Esophagus squamous epithelium (tissue), 5 donors: ENCODE data around the gene CNTNAP2. TPM values are rescaled to one million over a fixed set of nuclear protein-coding genes. Genes with fewer than 3 reads are reported as not detected.

Experiments
- DNase-seq: peaks from one replicate; lab custom pipeline; 2025; lab: John Stamatoyannopoulos, UW
- H3K27ac ChIP-seq, 4 donors: fragments of 200-600 bp; sonication (generic); one replicate each; pipeline ENCODE4 v1.5.1; 2016 to 2019; ENCODE audit warnings: mild to moderate bottlenecking in 1 of 4
- H3K27me3 ChIP-seq, 4 donors: fragments of 200-600 bp; sonication (generic); 1 replicate in 3 of 4; 2 replicates in 1 of 4; pipeline versions ENCODE4 v1.5.1 to v1.6.0; 2017 to 2021; ENCODE audit warnings: antibody characterized with exemption in 1 of 4
- H3K36me3 ChIP-seq, 3 donors: fragments of 200-600 bp; sonication (generic); one replicate each; pipeline ENCODE4 v1.5.1; 2016 to 2019
- H3K4me1 ChIP-seq, 3 donors: fragments of 200-600 bp; sonication (generic); one replicate each; pipeline ENCODE4 v1.5.1; 2017 to 2019
- H3K4me3 ChIP-seq, 4 donors: fragments of 200-600 bp; sonication (generic); 1 replicate in 3 of 4; 2 replicates in 1 of 4; pipeline ENCODE4 v1.5.1; 2016 to 2019; ENCODE audit warnings: mild to moderate bottlenecking in 2 of 4, moderate library complexity in 1 of 4
- H3K9me3 ChIP-seq, 3 donors: fragments of 200-600 bp; sonication (generic); one replicate each; pipeline ENCODE4 v1.5.1; 2016 to 2019
- POLR2A ChIP-seq, 4 donors: fragments of 450-650 bp; IDR thresholded peaks; one replicate each; pipeline ENCODE4 v1.6.1; 2017; ENCODE audit warnings: antibody characterized with exemption in 4 of 4, mild to moderate bottlenecking in 4 of 4, moderate library complexity in 3 of 4
- WGBS, 2 donors: methylation state at CpG; one replicate each; pipeline ENCODE4 v1.1.5; 2018; 5-methylcytosine and 5-hydroxymethylcytosine counted together
- intact Hi-C: fragments of 100-400 bp; cut with DNase I; formaldehyde crosslinking; loops from one replicate; pipeline ENCODE4 v1.15.0; 2022
- total RNA-seq, 4 donors: library from RNA; depleted of rRNA; stranded (reverse); fragments of >200 nt; gene quantifications; one replicate each; pipeline ENCODE4 v1.1.0, GENCODE V29; 2016
- TF ChIP-seq, protein P1 (sequence below), 6 experiments: fragments of 450-650 bp in 4 of 6; fragments of 200-600 bp in 2 of 6; sonication (generic) in 2 of 6; IDR thresholded peaks; one replicate each; pipeline ENCODE4 v1.5.1; 2016 to 2019; ENCODE audit warnings: antibody characterized with exemption in 6 of 6, mild to moderate bottlenecking in 4 of 6, moderate library complexity in 4 of 6
- donor health status: DM: yes; HTN: yes; CAD: no.

CNTNAP2 gene
- total RNA-seq, 4 donors from 2014 or later: 0.95 to 2.3 (median 1.2) TPM

GRCh38 chr7:146725520-146725919 lies 608.9 kb downstream of the CNTNAP2 start:
- Histone ChIP-seq H3K27me3 (no peaks in the 10 kb centered on the region), H3K4me1 (no peaks in the 10 kb centered on the region), H3K36me3 (no peaks in the 10 kb centered on the region), H3K4me3 (no peak overlapping the region), H3K27ac (no peak overlapping the region), H3K9me3 (no peaks in the 10 kb centered on the region)
- intact Hi-C loops: no loop called here
- no peak for DNase-seq
- 38 to 59% methylated on average over 2 to 3 of the region's 3 CpGs for WGBS, 2 donors
- TF ChIP-seq, protein P1, sequence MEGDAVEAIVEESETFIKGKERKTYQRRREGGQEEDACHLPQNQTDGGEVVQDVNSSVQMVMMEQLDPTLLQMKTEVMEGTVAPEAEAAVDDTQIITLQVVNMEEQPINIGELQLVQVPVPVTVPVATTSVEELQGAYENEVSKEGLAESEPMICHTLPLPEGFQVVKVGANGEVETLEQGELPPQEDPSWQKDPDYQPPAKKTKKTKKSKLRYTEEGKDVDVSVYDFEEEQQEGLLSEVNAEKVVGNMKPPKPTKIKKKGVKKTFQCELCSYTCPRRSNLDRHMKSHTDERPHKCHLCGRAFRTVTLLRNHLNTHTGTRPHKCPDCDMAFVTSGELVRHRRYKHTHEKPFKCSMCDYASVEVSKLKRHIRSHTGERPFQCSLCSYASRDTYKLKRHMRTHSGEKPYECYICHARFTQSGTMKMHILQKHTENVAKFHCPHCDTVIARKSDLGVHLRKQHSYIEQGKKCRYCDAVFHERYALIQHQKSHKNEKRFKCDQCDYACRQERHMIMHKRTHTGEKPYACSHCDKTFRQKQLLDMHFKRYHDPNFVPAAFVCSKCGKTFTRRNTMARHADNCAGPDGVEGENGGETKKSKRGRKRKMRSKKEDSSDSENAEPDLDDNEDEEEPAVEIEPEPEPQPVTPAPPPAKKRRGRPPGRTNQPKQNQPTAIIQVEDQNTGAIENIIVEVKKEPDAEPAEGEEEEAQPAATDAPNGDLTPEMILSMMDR (IDR thresholded peaks at IDR 0.05): no peak
- no peak for TF ChIP-seq POLR2A (IDR thresholded peaks at IDR 0.05)

GRCh38 chr7:146728141-146728540 lies 611.5 kb downstream of the CNTNAP2 start:
- no peak for TF ChIP-seq POLR2A (IDR thresholded peaks at IDR 0.05)
- intact Hi-C loops: no loop called here
- H3K9me3 ChIP-seq: no peaks in the 10 kb centered on the region
- no peak overlapping the region for H3K27ac ChIP-seq
- H3K4me3 ChIP-seq: no peak overlapping the region
- H3K36me3 ChIP-seq: no peaks in the 10 kb centered on the region
- no peak for DNase-seq
- no peaks in the 10 kb centered on the region for H3K27me3 ChIP-seq
- H3K4me1 ChIP-seq: no peaks in the 10 kb centered on the region
- 90 to 95% methylated on average over 5 of the region's 5 CpGs for WGBS, 2 donors

GRCh38 chr7:146728611-146729010 lies 612.0 kb downstream of the CNTNAP2 start:
- Histone ChIP-seq H3K27ac (no peak overlapping the region), H3K4me1 (no peaks in the 10 kb centered on the region), H3K27me3 (no peaks in the 10 kb centered on the region), H3K36me3 (no peaks in the 10 kb centered on the region), H3K4me3 (no peak overlapping the region), H3K9me3 (no peaks in the 10 kb centered on the region)
- 36 to 38% methylated on average over 4 of the region's 4 CpGs for WGBS, 2 donors
- TF ChIP-seq, protein P1 (IDR thresholded peaks at IDR 0.05): no peak
- intact Hi-C loops: no loop called here
- DNase-seq: no peak

DNA sequence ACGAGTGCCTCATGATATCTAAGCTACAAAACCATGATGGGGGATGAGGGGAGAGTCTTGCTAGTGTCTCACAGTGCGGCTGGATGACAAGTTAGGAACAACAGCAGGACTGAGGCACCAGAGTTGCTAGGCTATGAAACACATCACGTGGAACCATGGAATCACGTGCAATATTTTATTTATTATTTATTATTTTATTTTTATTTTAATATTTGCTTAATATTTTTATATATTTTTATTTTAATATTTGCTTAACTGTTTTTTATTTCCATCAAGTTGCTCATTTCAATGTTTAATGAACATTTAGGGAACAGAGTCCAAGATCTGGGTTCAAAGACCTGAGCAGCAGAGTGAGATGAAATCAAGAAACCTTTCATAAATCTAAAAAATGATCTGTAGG lies 614.6 kb downstream of the CNTNAP2 start:
- DNase-seq: no peak
- Histone ChIP-seq H3K27ac (no peak overlapping the region), H3K27me3 (no peaks in the 10 kb centered on the region), H3K4me3 (no peak overlapping the region), H3K9me3 (no peaks in the 10 kb centered on the region), H3K36me3 (no peaks in the 10 kb centered on the region), H3K4me1 (no peaks in the 10 kb centered on the region)
- TF ChIP-seq, protein P1 (IDR thresholded peaks at IDR 0.05): no peak
- no peak for TF ChIP-seq POLR2A (IDR thresholded peaks at IDR 0.05)
- intact Hi-C loops: no loop called here
- WGBS, 2 donors: 67 to 73% methylated on average over 4 of the region's 4 CpGs

DNA sequence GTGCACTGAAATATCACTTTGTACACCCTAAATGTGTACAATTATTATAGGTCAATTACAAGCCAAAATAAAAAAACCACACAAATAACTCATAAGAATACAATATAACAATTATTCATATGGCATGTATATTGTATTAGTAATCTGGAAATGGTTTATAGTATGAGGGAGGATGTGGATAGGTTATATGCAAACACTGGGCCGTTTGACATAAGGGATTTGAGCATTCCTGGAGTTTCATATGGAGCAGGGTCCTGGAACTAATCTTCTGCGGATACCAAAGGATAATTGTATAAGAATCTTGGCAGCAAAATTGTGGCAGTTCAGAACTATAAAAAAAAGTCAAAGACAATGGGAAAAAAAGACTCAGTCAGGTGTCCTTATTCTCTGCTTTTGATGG lies 619.4 kb downstream of the CNTNAP2 start:
- intact Hi-C loops: no loop called here
- DNase-seq: no peak
- no peak for TF ChIP-seq POLR2A (IDR thresholded peaks at IDR 0.05)
- TF ChIP-seq, protein P1 (IDR thresholded peaks at IDR 0.05): no peak
- Histone ChIP-seq H3K27me3 (no peaks in the 10 kb centered on the region), H3K4me3 (no peak overlapping the region), H3K9me3 (peaks cover 0 to 15% (median 12%) of the 10 kb centered on the region in 3 donors), H3K36me3 (no peaks in the 10 kb centered on the region), H3K4me1 (no peaks in the 10 kb centered on the region), H3K27ac (no peak overlapping the region)
- WGBS, 2 donors: 49 to 56% methylated on average over 2 of the region's 2 CpGs
